ENCODE results near the gene PPARD. TPM values are rescaled to one million over a fixed set of nuclear protein-coding genes. Genes with fewer than 3 reads are reported as not detected.

Gene PPARD
- total and polyA plus RNA-seq, 5 donors = 20.5 to 22.6 (median 21.2) TPM

DNA sequence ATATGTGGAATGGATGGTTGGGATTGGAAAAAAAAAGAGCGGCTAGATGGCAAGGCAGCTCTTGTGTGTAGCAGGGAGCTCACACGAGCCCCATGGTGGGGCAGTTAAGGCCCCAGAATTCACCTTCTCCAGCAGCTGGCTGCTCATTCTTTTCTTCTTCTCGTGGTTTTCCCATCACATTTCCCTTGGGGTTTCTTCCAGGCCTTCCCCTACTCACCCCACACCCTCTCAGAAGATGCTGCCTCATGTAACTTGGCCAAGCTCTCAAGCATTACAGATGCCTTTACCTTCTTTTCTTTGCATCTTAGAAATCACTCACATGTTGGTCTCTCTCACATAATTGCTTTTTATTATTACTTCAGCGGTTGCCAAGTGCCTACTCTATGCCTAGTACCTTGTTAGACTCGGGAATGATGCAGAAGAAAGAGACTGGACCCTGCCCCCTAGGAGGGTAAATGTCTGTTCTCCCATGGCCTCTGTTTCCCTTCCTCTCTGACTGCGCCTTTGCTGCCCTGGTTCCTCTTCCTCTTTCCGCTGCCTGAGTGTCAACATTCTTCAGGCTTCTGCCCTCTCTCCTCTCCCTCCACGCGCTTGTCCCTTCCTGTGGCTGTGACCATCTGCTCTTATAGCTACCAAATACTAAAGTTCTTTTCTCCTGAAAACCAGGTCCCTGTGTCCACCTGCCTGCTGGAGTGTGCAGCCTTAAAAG lies 28.6 kb downstream of the PPARD start:
- Histone ChIP-seq H3K9me3 (ENCODE audit: control insufficient read depth, low read length) (no peaks in the 10 kb centered on the region), H3K27ac (ENCODE audit: low read length) (peak overlapping the region; percentile 39), H3K27me3 (ENCODE audit: control insufficient read depth, insufficient read depth) (no peaks in the 10 kb centered on the region), H3K4me3 (ENCODE audit: low read length) (no peak overlapping the region), H3K4me1 (ENCODE audit: control insufficient read depth, insufficient read depth, low read length) (peaks cover 19% of the 10 kb centered on the region)
- ATAC-seq (peak; percentile 10 to 40), DNase-seq (peak in 1 of 3 donors; percentile 58)
- 75% methylated on average over 9 of the region's 9 CpGs for WGBS
- intact Hi-C loops (cut with DNase I) = no loop called here

- no peaks in the 10 kb centered on the region for H3K27me3 ChIP-seq (ENCODE audit: control insufficient read depth, insufficient read depth)
- ATAC-seq (no peak), DNase-seq (no peak)
- H3K9me3 ChIP-seq (ENCODE audit: control insufficient read depth, low read length) = no peaks in the 10 kb centered on the region
- whole genome bisulfite sequencing = 85% methylated on average over 8 of the region's 8 CpGs
- H3K4me3 ChIP-seq (ENCODE audit: low read length) = no peak overlapping the region
- intact Hi-C loops (cut with DNase I) = no loop called here
- H3K4me1 ChIP-seq (ENCODE audit: control insufficient read depth, insufficient read depth, low read length) = peaks cover 19% of the 10 kb centered on the region
- H3K27ac ChIP-seq (ENCODE audit: low read length) = no peak overlapping the region
Measured at GRCh38 chr6:35371494-35372262, 29.3 kb downstream of the PPARD start.

GRCh38 chr6:35372633-35373032 lies 30.3 kb downstream of the PPARD start:
- no peak for DNase-seq
- no peak overlapping the region for H3K27ac ChIP-seq (ENCODE audit: low read length)
- intact Hi-C loops (cut with DNase I) = no loop called here
- H3K4me1 ChIP-seq (ENCODE audit: control insufficient read depth, insufficient read depth, low read length) = peaks cover 20% of the 10 kb centered on the region
- no peaks in the 10 kb centered on the region for H3K27me3 ChIP-seq (ENCODE audit: control insufficient read depth, insufficient read depth)
- no peak for ATAC-seq
- H3K4me3 ChIP-seq (ENCODE audit: low read length) = no peak overlapping the region
- H3K9me3 ChIP-seq (ENCODE audit: control insufficient read depth, low read length) = no peaks in the 10 kb centered on the region

DNA sequence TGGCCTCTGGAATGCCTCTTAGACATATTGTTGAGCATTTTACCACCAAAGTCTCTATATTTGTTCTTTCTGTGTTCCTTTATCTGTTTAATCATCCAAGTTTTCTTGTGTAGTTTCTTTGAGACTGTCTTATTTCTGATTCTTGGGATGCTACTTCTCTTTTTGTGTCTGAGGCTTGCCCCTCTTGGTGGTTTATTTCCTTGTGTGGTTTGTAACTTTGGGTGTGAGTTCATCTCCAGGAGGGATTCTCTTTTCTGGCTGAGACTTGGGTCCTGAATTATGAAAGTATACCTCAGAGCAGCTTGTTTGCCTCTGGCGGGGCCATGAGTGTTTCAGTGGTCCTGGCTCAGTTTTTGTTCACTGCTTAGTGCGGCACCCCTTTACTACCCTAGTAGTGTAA lies 33.9 kb downstream of the PPARD start:
- 96% methylated on average over 2 of the region's 2 CpGs for WGBS
- no peak for DNase-seq
- Histone ChIP-seq H3K27me3 (ENCODE audit: control insufficient read depth, insufficient read depth) (no peaks in the 10 kb centered on the region), H3K4me3 (ENCODE audit: low read length) (no peak overlapping the region), H3K9me3 (ENCODE audit: control insufficient read depth, low read length) (no peaks in the 10 kb centered on the region), H3K4me1 (ENCODE audit: control insufficient read depth, insufficient read depth, low read length) (peaks cover 2% of the 10 kb centered on the region), H3K27ac (ENCODE audit: low read length) (no peak overlapping the region)
- ATAC-seq = no peak
- intact Hi-C loops (cut with DNase I) = no loop called here

GRCh38 chr6:35377002-35377401 lies 34.6 kb downstream of the PPARD start:
- H3K27ac ChIP-seq (ENCODE audit: low read length) = no peak overlapping the region
- 60% methylated on average over 7 of the region's 7 CpGs for WGBS
- DNase-seq (no peak), ATAC-seq (peak; percentile 56 to 62)
- intact Hi-C loops (cut with DNase I) = no loop called here
- H3K9me3 ChIP-seq (ENCODE audit: control insufficient read depth, low read length) = no peaks in the 10 kb centered on the region
- peaks cover 2% of the 10 kb centered on the region for H3K4me1 ChIP-seq (ENCODE audit: control insufficient read depth, insufficient read depth, low read length)
- H3K27me3 ChIP-seq (ENCODE audit: control insufficient read depth, insufficient read depth) = no peaks in the 10 kb centered on the region
- no peak overlapping the region for H3K4me3 ChIP-seq (ENCODE audit: low read length)

DNA sequence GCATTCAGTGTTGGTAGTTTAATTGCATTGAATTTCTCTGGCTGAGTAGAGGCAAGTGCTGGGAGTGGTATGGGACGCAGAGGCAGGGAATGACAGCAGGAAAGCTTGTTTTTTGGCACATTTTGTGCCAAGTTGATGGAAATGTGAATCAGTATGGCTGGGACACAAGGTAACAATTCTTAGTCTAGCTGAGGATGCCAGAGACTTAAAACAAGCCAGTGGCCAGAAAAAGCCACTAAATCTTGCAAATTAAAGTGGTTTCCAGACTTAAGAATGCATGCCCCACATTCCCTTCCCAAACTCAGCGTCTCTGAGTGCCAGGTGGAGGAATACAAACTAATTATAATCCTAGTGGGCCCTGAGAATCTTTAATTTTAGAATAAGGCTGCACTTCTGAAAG lies 35.9 kb downstream of the PPARD start:
- no peaks in the 10 kb centered on the region for H3K9me3 ChIP-seq (ENCODE audit: control insufficient read depth, low read length)
- 78% methylated on average over 2 of the region's 2 CpGs for WGBS
- H3K4me3 ChIP-seq (ENCODE audit: low read length) = no peak overlapping the region
- DNase-seq (no peak), ATAC-seq (no peak)
- intact Hi-C loops (cut with DNase I) = no loop called here
- H3K27ac ChIP-seq (ENCODE audit: low read length) = no peak overlapping the region
- H3K27me3 ChIP-seq (ENCODE audit: control insufficient read depth, insufficient read depth) = no peaks in the 10 kb centered on the region
- peaks cover 2% of the 10 kb centered on the region for H3K4me1 ChIP-seq (ENCODE audit: control insufficient read depth, insufficient read depth, low read length)

GRCh38 chr6:35381132-35381531 lies 38.8 kb downstream of the PPARD start:
- DNase-seq (no peak), ATAC-seq (no peak)
- WGBS = 96% methylated on average over 6 of the region's 6 CpGs
- H3K4me3 ChIP-seq (ENCODE audit: low read length) = no peak overlapping the region
- no peak overlapping the region for H3K27ac ChIP-seq (ENCODE audit: low read length)
- peaks cover 2% of the 10 kb centered on the region for H3K4me1 ChIP-seq (ENCODE audit: control insufficient read depth, insufficient read depth, low read length)
- H3K9me3 ChIP-seq (ENCODE audit: control insufficient read depth, low read length) = no peaks in the 10 kb centered on the region
- no peaks in the 10 kb centered on the region for H3K27me3 ChIP-seq (ENCODE audit: control insufficient read depth, insufficient read depth)
- intact Hi-C loops (cut with DNase I) = no loop called here

DNA sequence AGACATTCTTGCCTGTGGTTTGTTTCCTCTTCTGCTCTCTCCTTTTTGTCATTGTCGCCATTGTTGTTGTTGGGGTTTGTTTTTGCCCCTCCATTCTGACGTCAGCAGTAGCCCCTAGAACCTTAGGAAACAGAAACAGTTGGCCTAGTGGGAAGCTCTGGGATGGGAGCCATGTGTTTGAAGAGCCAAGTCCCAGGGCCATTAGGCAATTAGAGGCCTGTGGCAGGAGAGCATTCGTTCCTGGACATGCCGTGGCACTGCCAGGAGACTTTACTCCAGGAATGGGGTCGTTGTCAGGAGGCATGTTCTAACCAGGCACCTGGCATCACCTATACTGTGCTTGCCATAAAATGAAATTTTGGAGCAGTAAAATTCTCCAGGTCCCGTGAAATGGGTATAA lies 39.7 kb downstream of the PPARD start:
- peak in 1 of 2 donors; percentile 42 for ATAC-seq
- peak in 1 of 3 donors; percentile 30 for DNase-seq
- H3K9me3 ChIP-seq (ENCODE audit: control insufficient read depth, low read length) = no peaks in the 10 kb centered on the region
- no peak overlapping the region for H3K27ac ChIP-seq (ENCODE audit: low read length)
- no peaks in the 10 kb centered on the region for H3K27me3 ChIP-seq (ENCODE audit: control insufficient read depth, insufficient read depth)
- peaks cover 2% of the 10 kb centered on the region for H3K4me1 ChIP-seq (ENCODE audit: control insufficient read depth, insufficient read depth, low read length)
- intact Hi-C loops (cut with DNase I) = no loop called here
- no peak overlapping the region for H3K4me3 ChIP-seq (ENCODE audit: low read length)
- 73% methylated on average over 6 of the region's 6 CpGs for WGBS

- Histone ChIP-seq H3K4me1 (ENCODE audit: control insufficient read depth, insufficient read depth, low read length) (no peaks in the 10 kb centered on the region), H3K4me3 (ENCODE audit: low read length) (no peak overlapping the region), H3K27me3 (ENCODE audit: control insufficient read depth, insufficient read depth) (no peaks in the 10 kb centered on the region), H3K9me3 (ENCODE audit: control insufficient read depth, low read length) (no peaks in the 10 kb centered on the region), H3K27ac (ENCODE audit: low read length) (peak overlapping the region; percentile 43)
- ATAC-seq (peak; percentile 78 to 82), DNase-seq (peak; percentile 38 to 65 (median 64))
- 42% methylated on average over 12 of the region's 14 CpGs for WGBS
- intact Hi-C loops (cut with DNase I) = no loop called here
Measured at GRCh38 chr6:35385457-35386202, 43.3 kb downstream of the PPARD start.

DNA sequence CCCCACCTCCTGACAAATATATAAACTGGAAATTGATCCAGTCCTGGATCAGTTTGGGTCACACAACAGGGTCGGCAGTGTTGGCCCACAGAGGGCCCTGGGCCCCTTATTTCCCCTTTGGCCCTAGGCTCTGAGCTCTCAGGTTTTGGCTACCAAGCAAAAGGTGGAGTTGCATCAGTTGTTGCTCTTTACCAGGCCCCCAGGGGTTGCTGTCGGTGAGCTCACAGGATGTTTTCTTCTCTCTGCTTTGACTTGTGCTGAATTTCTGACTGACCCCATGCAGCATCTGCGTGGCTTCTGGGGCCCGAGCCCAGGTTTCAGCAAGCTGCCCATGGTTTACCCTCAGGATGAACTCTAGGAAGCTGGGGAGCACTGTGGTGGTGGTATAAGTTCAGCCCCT lies 44.6 kb downstream of the PPARD start:
- no peak for DNase-seq

GRCh38 chr6:35388030-35388429 lies 45.7 kb downstream of the PPARD start:
- Histone ChIP-seq H3K4me1 (ENCODE audit: control insufficient read depth, insufficient read depth, low read length) (peaks cover 14% of the 10 kb centered on the region), H3K27ac (ENCODE audit: low read length) (no peak overlapping the region), H3K27me3 (ENCODE audit: control insufficient read depth, insufficient read depth) (no peaks in the 10 kb centered on the region), H3K4me3 (ENCODE audit: low read length) (no peak overlapping the region), H3K9me3 (ENCODE audit: control insufficient read depth, low read length) (no peaks in the 10 kb centered on the region)
- intact Hi-C loops (cut with DNase I) = no loop called here
- ATAC-seq = no peak
- WGBS = 70% methylated on average over 5 of the region's 5 CpGs
- DNase-seq = no peak

More for the DNA sequence above, 44.6 kb downstream of the PPARD start:
- Histone ChIP-seq H3K4me3 (ENCODE audit: low read length) (no peak overlapping the region), H3K9me3 (ENCODE audit: control insufficient read depth, low read length) (no peaks in the 10 kb centered on the region), H3K4me1 (ENCODE audit: control insufficient read depth, insufficient read depth, low read length) (peaks cover 3% of the 10 kb centered on the region), H3K27ac (ENCODE audit: low read length) (no peak overlapping the region), H3K27me3 (ENCODE audit: control insufficient read depth, insufficient read depth) (no peaks in the 10 kb centered on the region)
- ATAC-seq = no peak
- intact Hi-C loops (cut with DNase I) = no loop called here
- 88% methylated on average over 4 of the region's 4 CpGs for WGBS

Measured in right cardiac atrium (tissue), 5 donors.